Skeletal muscle cell (primary cell): ENCODE results near the gene COLEC12.

ENCODE experiments used
- DNase-seq: peaks from one replicate; pipeline ENCODE4 v3.0.0-alpha.2; 2010; ENCODE audit warnings: low read depth
- H3K4me3 ChIP-seq: 2 replicates; pipeline ENCODE4 v1.5.1; 2011; ENCODE audit warnings: low read depth, mild to moderate bottlenecking, control low read depth, low read length, moderate library complexity

The COLEC12 gene

GRCh38 chr18:346600-346999 is 153.9 kb downstream of the COLEC12 start:
- no peak overlapping the region for H3K4me3 ChIP-seq

GRCh38 chr18:341102-341501 is 159.4 kb downstream of the COLEC12 start:
- H3K4me3 ChIP-seq = no peak overlapping the region

More at GRCh38 chr18:346600-346999, 153.9 kb downstream of the COLEC12 start:
- no peak for DNase-seq

GRCh38 chr18:340044-340443 is 160.5 kb downstream of the COLEC12 start:
- no peak for DNase-seq

More at GRCh38 chr18:341102-341501, 159.4 kb downstream of the COLEC12 start:
- DNase-seq = no peak

GRCh38 chr18:339200-339599 is 161.3 kb downstream of the COLEC12 start:
- H3K4me3 ChIP-seq = no peak overlapping the region
- DNase-seq = no peak

More at GRCh38 chr18:340044-340443, 160.5 kb downstream of the COLEC12 start:
- no peak overlapping the region for H3K4me3 ChIP-seq

- no peak for DNase-seq
- no peak overlapping the region for H3K4me3 ChIP-seq
These were observed 163.8 kb downstream of the COLEC12 start for GRCh38 chr18:336713-337112.

- no peak overlapping the region for H3K4me3 ChIP-seq
- no peak for DNase-seq
These were observed 164.8 kb downstream of the COLEC12 start for GRCh38 chr18:335733-336132.

GRCh38 chr18:334575-335132 is 165.8 kb downstream of the COLEC12 start:
- no peak for DNase-seq
- no peak overlapping the region for H3K4me3 ChIP-seq

- no peak overlapping the region for H3K4me3 ChIP-seq
- DNase-seq = no peak
These were observed 167.6 kb downstream of the COLEC12 start for GRCh38 chr18:332721-333510.

- no peak overlapping the region for H3K4me3 ChIP-seq
- DNase-seq = no peak
These were observed 168.5 kb downstream of the COLEC12 start for GRCh38 chr18:332007-332406.

- H3K4me3 ChIP-seq = no peak overlapping the region
- DNase-seq = no peak
These were observed 169.2 kb downstream of the COLEC12 start for GRCh38 chr18:331221-331821.

GRCh38 chr18:328928-329327 is 171.6 kb downstream of the COLEC12 start:
- no peak for DNase-seq
- no peak overlapping the region for H3K4me3 ChIP-seq

- no peak overlapping the region for H3K4me3 ChIP-seq
- no peak for DNase-seq
These were observed 173.7 kb downstream of the COLEC12 start for GRCh38 chr18:326846-327245.

GRCh38 chr18:323253-323622 is 177.3 kb downstream of the COLEC12 start:
- no peak overlapping the region for H3K4me3 ChIP-seq
- no peak for DNase-seq

- no peak for DNase-seq
- no peak overlapping the region for H3K4me3 ChIP-seq
These were observed 178.5 kb downstream of the COLEC12 start for GRCh38 chr18:321865-322467.

GRCh38 chr18:320155-320554 is 180.3 kb downstream of the COLEC12 start:
- DNase-seq = no peak
- H3K4me3 ChIP-seq = no peak overlapping the region

- no peak overlapping the region for H3K4me3 ChIP-seq
- DNase-seq = no peak
These were observed 180.8 kb downstream of the COLEC12 start for GRCh38 chr18:319720-320119.

GRCh38 chr18:318791-319291 is 181.7 kb downstream of the COLEC12 start:
- no peak for DNase-seq
- H3K4me3 ChIP-seq = no peak overlapping the region

- no peak overlapping the region for H3K4me3 ChIP-seq
- no peak for DNase-seq
These were observed 182.9 kb downstream of the COLEC12 start for GRCh38 chr18:317618-318017.

- DNase-seq = no peak
- H3K4me3 ChIP-seq = no peak overlapping the region
These were observed 184.1 kb downstream of the COLEC12 start for GRCh38 chr18:316393-316792.

GRCh38 chr18:313931-314330 is 186.6 kb downstream of the COLEC12 start:
- DNase-seq = no peak
- no peak overlapping the region for H3K4me3 ChIP-seq
